Heart right ventricle (tissue), 16 donors: ENCODE data around the gene SMYD3. TPM values are rescaled to one million over a fixed set of nuclear protein-coding genes. Genes with fewer than 3 reads are reported as not detected.

Experiments
- ATAC-seq, 8 donors: fragments of 200-7000 bp; cut with Tn5 transposase; one replicate each; pipeline ENCODE4 v1.9.1; 2020; ENCODE audit warnings: mild to moderate bottlenecking in 8 of 8, moderate library complexity in 8 of 8, moderate number of reproducible peaks in 1 of 8
- DNase-seq, 2 donors: peaks; one replicate each; pipeline ENCODE4 v3.0.0-alpha.2; 2020
- H3K27ac ChIP-seq, 10 donors: fragments of 200-600 bp; sonication (generic) in 2 of 10; one replicate each; pipeline versions ENCODE4 v1.5.0 to v1.8.0; 2020 to 2022; ENCODE audit warnings: mild to moderate bottlenecking in 3 of 10
- H3K27me3 ChIP-seq, 7 donors: fragments of 200-600 bp; one replicate each; pipeline ENCODE4 v1.8.0; 2021 to 2022; ENCODE audit warnings: mild to moderate bottlenecking in 2 of 7
- H3K36me3 ChIP-seq, 9 donors: fragments of 200-600 bp; sonication (generic) in 1 of 9; one replicate each; pipeline versions ENCODE4 v1.5.0 to v1.8.0; 2020 to 2022; ENCODE audit warnings: mild to moderate bottlenecking in 2 of 9
- H3K4me1 ChIP-seq, 9 donors: fragments of 200-600 bp; sonication (generic) in 1 of 9; one replicate each; pipeline versions ENCODE4 v1.5.0 to v1.8.0; 2020 to 2022; ENCODE audit warnings: mild to moderate bottlenecking in 4 of 9
- H3K4me3 ChIP-seq, 10 donors: fragments of 200-600 bp; sonication (generic) in 2 of 10; one replicate each; pipeline versions ENCODE4 v1.5.0 to v1.8.0; 2020 to 2022; ENCODE audit warnings: mild to moderate bottlenecking in 7 of 10, moderate library complexity in 2 of 10
- H3K9me3 ChIP-seq, 11 donors: fragments of 200-600 bp in 10 of 11; sonication (generic) in 2 of 11; one replicate each; pipeline versions ENCODE4 v1.5.0 to v1.8.0; 2013 to 2022; ENCODE audit warnings: mild to moderate bottlenecking in 2 of 11, control low read depth in 1 of 11, moderate library complexity in 1 of 11
- WGBS, 2 donors: extraction: QIAGEN DNeasy Blood & Tissue Kit; methylation state at CpG; one replicate each; pipeline ENCODE4 v1.1.7; 2013; ENCODE audit warnings: inconsistent platforms in 1 of 2; 5-methylcytosine and 5-hydroxymethylcytosine counted together
- intact Hi-C, 10 donors: fragments of 100-400 bp; cut with DNase I; formaldehyde crosslinking; loops; one replicate each; pipeline versions ENCODE4 v1.11.1 to v1.14.2; 2022
- polyA plus RNA-seq, 2 donors: library from polyadenylated mRNA; stranded (reverse); fragments of 200-250 nt; gene quantifications; one replicate each; pipeline ENCODE4 v1.2.3, GENCODE V29; 2013
- total RNA-seq, 10 donors: library from RNA; stranded (reverse); fragmentation: NEBNext Ultra II Directional in 3 of 10; extraction: Animal tissue kit (Norgen Biotek cat#: 25700) in 3 of 10; gene quantifications; one replicate each; pipeline versions ENCODE4 v1.2.1 to v1.2.4, GENCODE V29; 2021 to 2023
- TF ChIP-seq, protein P1 (sequence below), 9 donors: fragments of 200-600 bp; sonication (generic) in 2 of 9; IDR thresholded peaks; one replicate each; pipeline versions ENCODE4 v1.5.0 to v1.8.0; 2021 to 2022; ENCODE audit warnings: antibody characterized with exemption in 9 of 9, mild to moderate bottlenecking in 5 of 9, moderate library complexity in 1 of 9
- donor health status: Arrhythmogenic right ventricular cardiomyopathy.
- donor health status: ischemic (EF 13 %, LVEDD 7.1; RV severe dilation, severe dysfunction).
- donor health status: healthy with polysubstance abuse.
- donor health status: DM: no; HTN: yes; CAD: no.
- donor health status: DM: no; HTN: no; CAD: no.
- donor health status: ischemic (EF 25% LVEDD 6.9; RV normal size, moderate dysfunction).
- donor health status: ischemic (EF 25% LVEDD 5.7; RV mildly dilated, moderate dysfunction).
- donor health status: healthy.
- donor health status: DM: yes; HTN: yes; CAD: no.
- donor health status: Ischemic cardiomyopathy.
- donor health status: ischemic (EF 35%, LVEDD 5.7; RV mildly dilated, moderate dysfunction).
- donor health status: nonischemic (EF 11% LVEDD 7.7; RV severe dilation, severe dysfunction).
- donor health status: DM: yes; HTN: yes; CAD: no.
- donor health status: PGD.
- donor health status: ischemic (EF 29% LVEDD 5.4; RV normal size, mild dysfunction).
- donor health status: nonischemic (EF 23%, LVEDD 6.1; RV moderate dilation, normal function).

The SMYD3 gene
- total and polyA plus RNA-seq, 12 donors = 5.9 to 13.9 (median 8.1) TPM

DNA sequence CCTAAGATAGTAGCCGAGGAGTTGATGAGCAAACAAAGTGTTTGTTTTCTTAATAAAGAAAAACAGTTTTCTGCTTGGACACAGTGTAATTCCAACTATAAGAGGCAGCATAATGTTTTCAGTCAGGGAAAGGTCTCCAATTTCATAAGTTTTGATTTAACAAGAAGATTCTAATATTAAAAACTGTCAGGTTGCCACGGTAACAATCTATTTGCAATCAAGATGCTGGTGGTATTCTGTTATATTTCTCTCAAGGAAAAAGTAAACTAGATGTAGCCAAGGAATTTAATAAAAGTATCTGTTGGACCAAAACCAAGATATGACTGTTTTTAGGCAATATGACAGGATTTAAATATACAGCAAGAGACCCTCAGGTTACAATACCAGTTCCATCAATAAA lies 211.7 kb downstream of the SMYD3 start:
- WGBS, 2 donors = 88 to 90% methylated on average over 2 of the region's 2 CpGs
- TF ChIP-seq, protein P1, sequence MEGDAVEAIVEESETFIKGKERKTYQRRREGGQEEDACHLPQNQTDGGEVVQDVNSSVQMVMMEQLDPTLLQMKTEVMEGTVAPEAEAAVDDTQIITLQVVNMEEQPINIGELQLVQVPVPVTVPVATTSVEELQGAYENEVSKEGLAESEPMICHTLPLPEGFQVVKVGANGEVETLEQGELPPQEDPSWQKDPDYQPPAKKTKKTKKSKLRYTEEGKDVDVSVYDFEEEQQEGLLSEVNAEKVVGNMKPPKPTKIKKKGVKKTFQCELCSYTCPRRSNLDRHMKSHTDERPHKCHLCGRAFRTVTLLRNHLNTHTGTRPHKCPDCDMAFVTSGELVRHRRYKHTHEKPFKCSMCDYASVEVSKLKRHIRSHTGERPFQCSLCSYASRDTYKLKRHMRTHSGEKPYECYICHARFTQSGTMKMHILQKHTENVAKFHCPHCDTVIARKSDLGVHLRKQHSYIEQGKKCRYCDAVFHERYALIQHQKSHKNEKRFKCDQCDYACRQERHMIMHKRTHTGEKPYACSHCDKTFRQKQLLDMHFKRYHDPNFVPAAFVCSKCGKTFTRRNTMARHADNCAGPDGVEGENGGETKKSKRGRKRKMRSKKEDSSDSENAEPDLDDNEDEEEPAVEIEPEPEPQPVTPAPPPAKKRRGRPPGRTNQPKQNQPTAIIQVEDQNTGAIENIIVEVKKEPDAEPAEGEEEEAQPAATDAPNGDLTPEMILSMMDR (IDR thresholded peaks at IDR 0.05) = no peak
- no peak overlapping the region for H3K4me3 ChIP-seq
- no peaks in the 10 kb centered on the region for H3K27me3 ChIP-seq
- ATAC-seq (no peak), DNase-seq (no peak)
- H3K36me3 ChIP-seq = no peaks in the 10 kb centered on the region
- intact Hi-C loops = no loop called here
- peaks cover 0 to 7% (median 0%) of the 10 kb centered on the region in 9 donors for H3K4me1 ChIP-seq
- no peaks in the 10 kb centered on the region for H3K9me3 ChIP-seq
- no peak overlapping the region for H3K27ac ChIP-seq

DNA sequence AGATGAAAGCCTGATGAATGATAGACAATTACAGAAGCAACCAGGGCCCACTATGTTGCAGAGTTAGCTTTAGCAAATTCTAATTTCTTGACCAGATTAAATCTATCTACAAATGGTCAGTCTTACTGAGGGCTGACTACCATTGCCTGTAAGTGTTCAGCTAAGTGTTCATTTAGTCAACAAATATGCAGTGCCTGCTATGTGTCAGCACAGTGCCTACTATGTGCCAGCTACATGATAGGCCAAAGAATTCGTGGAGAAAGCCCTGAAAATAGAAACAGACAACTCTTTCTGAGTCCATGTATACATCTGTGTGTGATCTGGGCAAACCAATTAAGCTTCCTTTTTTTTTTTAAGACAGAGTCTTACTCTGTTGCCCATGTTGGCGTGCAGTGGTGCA lies 212.8 kb downstream of the SMYD3 start:
- H3K4me1 ChIP-seq = peaks cover 0 to 7% (median 0%) of the 10 kb centered on the region in 9 donors
- H3K27me3 ChIP-seq = no peaks in the 10 kb centered on the region
- TF ChIP-seq, protein P1 (IDR thresholded peaks at IDR 0.05) = no peak
- no peaks in the 10 kb centered on the region for H3K36me3 ChIP-seq
- H3K4me3 ChIP-seq = no peak overlapping the region
- WGBS, 2 donors = 86 to 97% methylated on average over 2 of the region's 2 CpGs
- no peak for DNase-seq
- no peak overlapping the region for H3K27ac ChIP-seq
- ATAC-seq = no peak
- H3K9me3 ChIP-seq = no peaks in the 10 kb centered on the region
- intact Hi-C loops = no loop called here

DNA sequence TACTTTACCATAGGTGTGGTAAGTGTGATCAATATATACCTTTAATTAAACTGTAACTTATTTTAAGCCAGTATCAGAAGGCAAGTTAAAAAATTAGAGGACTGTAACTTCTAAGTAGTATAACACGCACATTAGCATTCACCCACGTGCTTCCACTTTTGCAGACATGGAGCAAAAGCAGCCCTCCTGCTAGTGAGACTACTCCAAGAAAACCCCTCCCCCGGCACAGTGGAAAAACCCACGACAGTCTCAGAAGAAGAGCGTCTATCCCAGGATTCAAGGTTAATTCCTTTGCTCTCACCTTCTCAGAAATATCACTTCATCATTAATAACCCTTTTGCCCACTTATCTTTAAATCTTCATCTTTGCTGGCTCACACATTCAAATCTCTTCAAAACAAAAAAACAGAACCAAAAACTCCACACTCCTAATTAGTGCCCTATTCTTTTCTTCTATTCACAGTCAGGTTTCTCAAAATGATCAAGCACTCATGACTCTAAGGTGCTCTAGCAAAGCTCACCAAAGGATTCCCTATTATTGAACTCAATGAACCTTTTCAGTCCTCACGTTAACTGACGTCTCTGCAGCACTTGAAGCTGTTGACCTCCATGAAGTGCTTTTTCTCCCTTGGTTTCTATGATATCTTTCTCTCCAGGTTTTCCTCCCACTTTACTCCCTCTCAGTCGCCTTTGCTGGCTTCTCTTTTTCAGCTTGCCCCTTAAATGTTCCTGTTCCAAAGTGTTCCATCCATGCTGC lies 213.5 kb downstream of the SMYD3 start:
- Histone ChIP-seq H3K27me3 (no peaks in the 10 kb centered on the region), H3K9me3 (no peaks in the 10 kb centered on the region), H3K4me1 (peaks cover 0 to 7% (median 0%) of the 10 kb centered on the region in 9 donors), H3K4me3 (no peak overlapping the region), H3K27ac (no peak overlapping the region), H3K36me3 (no peaks in the 10 kb centered on the region)
- WGBS, 2 donors = 90 to 91% methylated on average over 8 of the region's 8 CpGs
- TF ChIP-seq, protein P1 (IDR thresholded peaks at IDR 0.05) = no peak
- intact Hi-C loops = no loop called here
- ATAC-seq = no peak
- DNase-seq = no peak

DNA sequence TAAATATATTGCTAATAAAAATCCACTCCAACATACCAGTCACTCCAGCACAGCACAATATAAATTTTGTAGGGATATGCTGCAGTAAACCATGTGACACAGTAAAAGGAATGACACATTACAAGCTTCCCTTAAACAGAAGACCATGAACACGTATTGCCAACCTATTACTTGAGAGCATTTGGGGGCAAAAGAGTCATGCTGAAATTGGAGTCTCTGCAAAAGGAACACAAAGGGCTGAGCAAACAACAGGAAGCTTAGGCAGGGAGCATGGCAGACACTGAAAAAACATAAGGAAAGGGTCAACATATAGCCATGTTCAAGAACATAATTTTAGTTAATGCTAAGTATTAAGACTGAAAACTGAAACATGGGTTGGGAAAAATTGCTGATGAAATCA lies 214.5 kb downstream of the SMYD3 start:
- 86 to 87% methylated on average over 1 of the region's 1 CpG for WGBS, 2 donors
- Histone ChIP-seq H3K4me3 (no peak overlapping the region), H3K36me3 (no peaks in the 10 kb centered on the region), H3K4me1 (peaks cover 0 to 7% (median 0%) of the 10 kb centered on the region in 9 donors), H3K9me3 (no peaks in the 10 kb centered on the region), H3K27ac (no peak overlapping the region), H3K27me3 (no peaks in the 10 kb centered on the region)
- intact Hi-C loops = no loop called here
- ATAC-seq (no peak), DNase-seq (no peak)
- TF ChIP-seq, protein P1 (IDR thresholded peaks at IDR 0.05) = no peak
